Measurements from ENCODE around the gene NCKAP5.

DNA sequence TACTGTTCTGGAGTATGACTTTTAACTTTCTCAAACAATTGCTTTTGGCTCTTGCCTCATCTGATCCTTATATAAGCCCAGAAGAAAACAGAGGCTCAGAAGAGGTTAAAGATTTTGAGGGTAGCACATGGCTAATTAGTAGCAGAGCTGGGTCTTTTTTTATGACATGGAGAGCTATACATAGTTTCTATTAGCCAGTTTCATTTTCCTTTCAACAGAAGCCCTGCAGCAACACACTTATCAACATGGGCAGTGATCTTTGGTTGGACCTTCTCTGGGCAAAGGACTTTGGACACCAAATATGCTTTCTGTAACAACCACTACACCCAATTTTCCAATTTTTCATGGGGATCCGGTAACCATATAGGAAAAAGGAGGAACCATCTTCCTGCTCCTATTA, 64.9 kb downstream of the NCKAP5 start:
- TF ChIP-seq, protein P1, sequence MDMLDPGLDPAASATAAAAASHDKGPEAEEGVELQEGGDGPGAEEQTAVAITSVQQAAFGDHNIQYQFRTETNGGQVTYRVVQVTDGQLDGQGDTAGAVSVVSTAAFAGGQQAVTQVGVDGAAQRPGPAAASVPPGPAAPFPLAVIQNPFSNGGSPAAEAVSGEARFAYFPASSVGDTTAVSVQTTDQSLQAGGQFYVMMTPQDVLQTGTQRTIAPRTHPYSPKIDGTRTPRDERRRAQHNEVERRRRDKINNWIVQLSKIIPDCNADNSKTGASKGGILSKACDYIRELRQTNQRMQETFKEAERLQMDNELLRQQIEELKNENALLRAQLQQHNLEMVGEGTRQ (IDR thresholded peaks at IDR 0.05; ENCODE audit: low read length) = no peak
- TF ChIP-seq, protein P2, sequence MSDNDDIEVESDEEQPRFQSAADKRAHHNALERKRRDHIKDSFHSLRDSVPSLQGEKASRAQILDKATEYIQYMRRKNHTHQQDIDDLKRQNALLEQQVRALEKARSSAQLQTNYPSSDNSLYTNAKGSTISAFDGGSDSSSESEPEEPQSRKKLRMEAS (IDR thresholded peaks at IDR 0.05) = no peak
- TF ChIP-seq PHF8 (conservative IDR thresholded peaks at IDR 0.05; ENCODE audit: low read depth, low read length) (no peak), YY1 (IDR thresholded peaks at IDR 0.05; ENCODE audit: low read depth, low read length) (no peak), TAF1 (IDR thresholded peaks at IDR 0.05; ENCODE audit: low read depth, low read length) (no peak), EZH2 (IDR thresholded peaks at IDR 0.05; ENCODE audit: low read depth, low read length, severe bottlenecking) (no peak), JUN (IDR thresholded peaks at IDR 0.05; ENCODE audit: low read depth, low read length) (no peak), RAD21 (IDR thresholded peaks at IDR 0.05 in 1 of 2, conservative IDR thresholded peaks at IDR 0.05 in 1 of 2; ENCODE audit: low read depth in 2 of 2, low read length in 2 of 2) (no peak), RFX5 (IDR thresholded peaks at IDR 0.05; ENCODE audit: borderline replicate concordance, low read depth, low read length) (no peak), ZNF274 (IDR thresholded peaks at IDR 0.05; ENCODE audit: borderline replicate concordance, extremely low read depth, low read length) (no peak)
- TF ChIP-seq, protein P3, sequence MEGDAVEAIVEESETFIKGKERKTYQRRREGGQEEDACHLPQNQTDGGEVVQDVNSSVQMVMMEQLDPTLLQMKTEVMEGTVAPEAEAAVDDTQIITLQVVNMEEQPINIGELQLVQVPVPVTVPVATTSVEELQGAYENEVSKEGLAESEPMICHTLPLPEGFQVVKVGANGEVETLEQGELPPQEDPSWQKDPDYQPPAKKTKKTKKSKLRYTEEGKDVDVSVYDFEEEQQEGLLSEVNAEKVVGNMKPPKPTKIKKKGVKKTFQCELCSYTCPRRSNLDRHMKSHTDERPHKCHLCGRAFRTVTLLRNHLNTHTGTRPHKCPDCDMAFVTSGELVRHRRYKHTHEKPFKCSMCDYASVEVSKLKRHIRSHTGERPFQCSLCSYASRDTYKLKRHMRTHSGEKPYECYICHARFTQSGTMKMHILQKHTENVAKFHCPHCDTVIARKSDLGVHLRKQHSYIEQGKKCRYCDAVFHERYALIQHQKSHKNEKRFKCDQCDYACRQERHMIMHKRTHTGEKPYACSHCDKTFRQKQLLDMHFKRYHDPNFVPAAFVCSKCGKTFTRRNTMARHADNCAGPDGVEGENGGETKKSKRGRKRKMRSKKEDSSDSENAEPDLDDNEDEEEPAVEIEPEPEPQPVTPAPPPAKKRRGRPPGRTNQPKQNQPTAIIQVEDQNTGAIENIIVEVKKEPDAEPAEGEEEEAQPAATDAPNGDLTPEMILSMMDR (IDR thresholded peaks at IDR 0.05; ENCODE audit: control extremely low read depth in 1 of 3, insufficient read depth in 1 of 3, low read depth in 1 of 3, low read length in 3 of 3) = no peak
- TF ChIP-seq, protein P4, sequence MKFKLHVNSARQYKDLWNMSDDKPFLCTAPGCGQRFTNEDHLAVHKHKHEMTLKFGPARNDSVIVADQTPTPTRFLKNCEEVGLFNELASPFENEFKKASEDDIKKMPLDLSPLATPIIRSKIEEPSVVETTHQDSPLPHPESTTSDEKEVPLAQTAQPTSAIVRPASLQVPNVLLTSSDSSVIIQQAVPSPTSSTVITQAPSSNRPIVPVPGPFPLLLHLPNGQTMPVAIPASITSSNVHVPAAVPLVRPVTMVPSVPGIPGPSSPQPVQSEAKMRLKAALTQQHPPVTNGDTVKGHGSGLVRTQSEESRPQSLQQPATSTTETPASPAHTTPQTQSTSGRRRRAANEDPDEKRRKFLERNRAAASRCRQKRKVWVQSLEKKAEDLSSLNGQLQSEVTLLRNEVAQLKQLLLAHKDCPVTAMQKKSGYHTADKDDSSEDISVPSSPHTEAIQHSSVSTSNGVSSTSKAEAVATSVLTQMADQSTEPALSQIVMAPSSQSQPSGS (IDR thresholded peaks at IDR 0.05; ENCODE audit: low read length) = no peak
- TF ChIP-seq, protein P5, sequence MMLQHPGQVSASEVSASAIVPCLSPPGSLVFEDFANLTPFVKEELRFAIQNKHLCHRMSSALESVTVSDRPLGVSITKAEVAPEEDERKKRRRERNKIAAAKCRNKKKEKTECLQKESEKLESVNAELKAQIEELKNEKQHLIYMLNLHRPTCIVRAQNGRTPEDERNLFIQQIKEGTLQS (IDR thresholded peaks at IDR 0.05; ENCODE audit: insufficient read depth, low read depth, low read length) = no peak
